CD4-positive, alpha-beta T cell treated with Interleukin-4 for 1 hour (primary cell): ENCODE results near the gene NFIX.
"Not testable (repeated sequence)": the region's sequence is repeated elsewhere in the genome, so short reads cannot be mapped to it uniquely, and the experiment has no call there.

Experiments used
- DNase-seq, 2 donors: peaks; one replicate each; pipeline ENCODE4 v3.0.0-alpha.2; 2020 to 2022

Gene NFIX

DNA sequence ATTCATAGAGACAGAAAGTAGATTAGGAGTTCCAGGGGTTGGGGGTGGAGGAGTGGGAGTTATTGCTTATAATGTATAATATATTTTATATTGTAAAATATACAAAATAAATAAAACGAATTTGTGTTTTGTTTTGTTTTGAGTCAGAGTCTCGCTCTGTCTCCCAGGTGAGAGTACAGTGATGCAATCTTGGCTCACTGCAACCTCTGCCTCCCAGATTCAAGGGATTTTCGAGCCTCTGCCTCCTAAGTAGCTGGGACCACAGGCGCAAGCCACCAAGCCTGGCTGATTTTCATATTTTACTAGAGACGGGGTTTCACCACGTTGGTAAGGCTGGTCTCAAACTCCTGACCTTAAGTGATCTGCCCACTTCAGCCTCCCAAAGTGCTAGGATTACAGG is 35.8 kb upstream of the NFIX start:
- no peak for DNase-seq

DNA sequence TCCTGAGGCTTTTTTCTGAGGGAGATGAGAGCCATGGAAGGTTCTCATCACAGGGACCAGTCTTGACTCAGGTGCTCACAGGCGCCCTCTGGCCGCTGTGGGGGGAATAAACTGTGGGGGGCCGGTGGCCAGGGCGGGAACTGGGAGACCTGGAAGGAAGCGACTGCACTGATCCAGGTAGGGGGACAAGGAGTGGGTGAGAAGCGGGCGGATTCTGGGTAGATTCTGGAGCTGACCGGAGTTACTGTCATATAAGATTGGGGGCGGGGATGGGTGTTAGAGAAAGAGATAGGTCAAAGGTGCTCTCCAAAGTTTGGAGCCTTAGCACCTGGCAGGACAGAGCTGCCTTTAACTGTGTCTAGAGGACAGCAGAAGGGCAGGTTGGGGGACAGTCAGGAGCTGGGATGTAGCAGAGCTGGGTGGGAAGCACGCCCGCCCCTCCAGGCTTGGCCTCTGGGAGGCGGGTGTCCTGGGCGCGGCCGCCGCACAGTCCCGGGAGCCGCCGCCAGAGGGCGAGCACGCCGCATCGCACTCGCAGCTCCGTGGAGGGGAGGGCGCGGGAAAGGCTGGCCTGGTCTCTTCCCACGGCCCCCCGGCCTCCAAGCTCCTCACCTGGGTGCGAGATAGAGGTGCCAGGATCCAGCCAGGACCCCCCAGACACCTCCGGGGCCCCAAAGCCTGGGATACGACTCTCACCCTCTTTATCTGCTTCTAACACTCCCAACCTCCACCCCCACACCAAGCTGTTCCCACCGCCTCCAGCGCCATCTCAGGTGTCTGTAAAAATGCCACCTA is 30.1 kb upstream of the NFIX start:
- peak; percentile 81 to 83 for DNase-seq

DNA sequence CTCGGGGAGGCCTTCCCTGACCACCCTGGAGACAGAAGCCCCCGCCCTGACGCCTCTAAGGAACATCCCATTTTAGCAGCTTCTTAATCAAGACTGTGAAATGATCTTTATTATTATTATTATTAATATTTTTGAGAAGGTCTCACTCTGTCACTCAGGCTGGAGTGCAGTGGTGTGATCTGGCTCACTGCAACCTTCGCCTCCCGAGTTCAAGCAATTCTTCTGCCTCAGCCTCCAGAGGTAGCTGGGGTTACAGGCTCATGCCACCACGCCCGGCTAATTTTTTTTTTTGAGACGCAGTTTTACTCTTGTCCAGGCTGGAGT is 29.5 kb upstream of the NFIX start:
- DNase-seq, result no peak

DNA sequence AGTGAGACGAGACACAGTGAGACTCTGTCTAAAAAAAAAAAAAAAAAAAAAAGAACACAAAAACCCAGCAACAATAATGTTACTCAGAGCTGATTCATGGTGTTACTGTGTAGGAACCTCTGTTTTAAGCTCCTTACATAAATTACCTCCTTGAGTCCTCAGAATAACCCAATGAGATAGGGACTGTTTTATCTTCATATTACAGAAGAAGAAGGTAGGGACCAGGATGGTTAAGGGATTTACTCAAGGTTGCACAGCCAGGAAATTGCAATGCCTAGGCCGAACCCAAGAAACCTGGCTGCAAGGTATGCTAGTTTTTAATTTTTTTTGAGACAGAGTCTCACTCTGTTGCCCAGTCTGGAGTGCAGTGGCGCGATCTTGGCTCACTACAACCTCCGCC is 27.4 kb upstream of the NFIX start:
- DNase-seq, result no peak

DNA sequence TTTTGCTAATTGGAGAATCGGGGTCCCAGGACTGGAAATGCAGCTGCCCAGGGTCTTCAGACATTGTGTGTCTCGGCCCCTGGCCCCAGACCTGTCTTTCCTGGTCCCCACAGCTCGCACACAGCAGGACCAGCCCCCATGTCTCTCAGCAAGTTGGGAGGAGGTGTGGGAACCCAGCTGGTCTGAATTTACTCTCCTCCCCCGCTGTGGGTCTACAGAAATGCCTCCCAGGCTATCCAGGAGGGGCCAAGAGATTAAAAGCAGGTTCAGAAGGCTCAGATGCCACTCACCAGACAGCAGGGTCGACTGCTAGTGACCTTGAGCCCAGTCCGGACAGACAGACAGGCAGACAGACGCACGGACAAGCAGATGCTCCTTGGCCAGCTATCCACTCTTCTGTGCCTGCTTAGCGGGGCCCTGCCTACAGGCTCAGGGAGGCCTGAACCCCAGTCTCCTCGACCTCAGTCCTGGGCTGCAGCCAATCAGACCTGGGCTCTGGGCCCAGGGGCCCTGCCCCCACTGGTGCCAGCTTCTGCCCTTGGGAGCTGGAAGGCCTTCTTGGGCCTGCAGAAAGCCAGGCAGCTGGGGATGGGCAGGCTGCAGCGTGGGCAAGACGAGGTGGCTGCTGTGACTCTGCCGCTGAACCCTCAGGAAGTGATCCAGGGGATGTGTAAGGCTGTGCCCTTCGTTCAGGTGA is 25.8 kb upstream of the NFIX start, which contains the start of gene DAND5:
TSS of gene DAND5 (plus strand) at position 285 of the 697 bp plus-strand sequence. CDS start at position 370, 85 bp downstream.
- DNase-seq, result no peak

DNA sequence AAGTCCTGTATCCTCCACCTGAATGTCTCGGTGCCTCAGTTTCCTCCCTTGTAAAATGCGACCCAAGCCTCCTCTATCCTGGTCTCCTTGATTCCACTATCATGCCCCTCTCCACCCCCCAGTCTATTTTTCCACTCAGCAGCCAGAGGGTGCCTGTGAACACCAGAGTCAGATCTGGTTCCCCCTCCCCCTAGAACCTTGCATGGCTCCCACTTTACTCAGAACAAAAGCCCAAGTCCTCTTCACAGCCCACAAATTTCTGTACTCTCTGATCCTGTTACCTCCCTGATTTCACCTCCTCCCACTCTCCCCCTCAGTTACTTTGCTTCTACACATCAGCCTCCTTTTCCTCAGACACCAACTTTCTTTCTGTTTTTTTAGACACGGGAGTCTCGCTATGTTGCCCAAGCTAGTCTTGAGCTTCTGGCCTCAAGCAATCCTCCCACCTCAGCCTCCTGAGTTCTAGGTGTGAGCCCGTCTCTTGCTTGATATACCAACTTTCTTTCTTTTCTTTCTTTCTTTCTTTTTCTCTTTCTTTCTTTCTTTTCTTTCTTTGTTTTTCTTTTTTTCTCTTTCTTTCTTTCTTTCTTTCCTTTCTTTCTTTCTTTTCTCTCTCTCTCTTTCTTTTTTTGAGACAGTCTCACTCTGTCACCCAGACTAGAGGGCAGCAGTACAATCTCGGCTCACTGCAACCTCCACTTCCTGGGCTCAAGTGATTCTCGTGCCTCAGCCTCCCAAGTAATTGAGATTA is 25.0 kb upstream of the NFIX start:
- no peak for DNase-seq

DNA sequence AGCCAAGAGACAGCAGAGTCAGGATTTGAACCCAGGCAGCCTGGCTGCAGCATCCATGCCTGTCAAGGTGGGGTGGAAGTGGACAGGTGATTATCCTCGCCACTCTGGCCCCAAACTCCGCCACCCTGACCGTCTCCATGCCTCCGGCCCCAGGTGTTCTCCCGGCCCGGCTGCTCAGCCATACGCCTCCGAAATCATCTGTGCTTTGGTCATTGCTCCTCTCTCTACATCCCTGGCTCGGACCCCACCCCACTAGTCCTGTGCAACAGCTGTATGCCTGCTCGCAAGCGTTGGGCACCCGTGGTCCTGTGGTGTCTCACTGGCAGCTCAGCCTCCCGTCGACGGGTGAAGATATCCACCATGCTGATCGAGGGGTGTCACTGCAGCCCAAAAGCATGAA is 22.0 kb upstream of the NFIX start:
- no peak for DNase-seq

DNA sequence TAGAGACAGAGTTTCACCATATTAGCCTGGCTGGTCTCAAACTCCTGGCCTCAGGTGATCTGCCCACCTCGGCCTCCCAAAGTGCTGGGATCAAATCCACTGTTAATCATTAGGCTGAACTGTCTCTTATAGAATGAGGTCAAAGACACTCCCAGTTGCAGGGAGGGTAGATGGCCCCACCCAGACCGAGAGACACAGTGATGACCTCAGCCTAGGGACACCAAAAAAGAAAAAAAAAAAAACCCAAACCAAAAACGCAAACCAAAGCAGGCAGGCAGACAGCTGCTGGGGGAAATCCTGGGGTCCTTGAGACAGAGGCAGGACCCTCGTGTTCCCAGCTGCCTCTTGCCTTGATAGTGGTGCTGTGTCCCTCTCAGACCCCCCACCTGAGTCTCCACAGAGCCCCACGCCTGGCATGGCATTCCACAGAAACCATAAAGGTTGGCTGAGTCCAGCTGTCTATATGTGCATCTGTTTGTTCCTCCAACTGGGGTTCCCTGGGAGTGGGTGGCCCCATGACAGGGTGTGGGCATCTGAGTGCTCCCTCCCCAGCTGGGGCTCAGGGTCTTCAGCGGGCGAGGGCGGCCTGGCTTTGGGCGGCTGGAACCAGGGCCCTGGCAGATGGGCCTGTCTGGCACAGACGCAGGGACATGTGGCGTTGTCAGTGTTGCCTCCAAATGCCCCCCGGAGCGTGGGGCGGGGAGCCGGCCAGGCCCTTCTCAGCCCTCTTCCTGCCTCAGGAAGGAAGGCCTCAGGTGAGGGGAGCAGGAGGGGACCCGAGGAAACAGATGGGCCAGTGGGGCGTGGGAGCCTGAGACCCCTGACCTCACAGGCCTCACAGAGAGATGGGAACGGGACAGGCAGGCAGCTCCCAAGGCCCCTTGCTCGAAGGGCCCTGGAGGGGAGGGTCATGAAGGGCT is 20.7 kb upstream of the NFIX start:
- DNase-seq, result no peak

DNA sequence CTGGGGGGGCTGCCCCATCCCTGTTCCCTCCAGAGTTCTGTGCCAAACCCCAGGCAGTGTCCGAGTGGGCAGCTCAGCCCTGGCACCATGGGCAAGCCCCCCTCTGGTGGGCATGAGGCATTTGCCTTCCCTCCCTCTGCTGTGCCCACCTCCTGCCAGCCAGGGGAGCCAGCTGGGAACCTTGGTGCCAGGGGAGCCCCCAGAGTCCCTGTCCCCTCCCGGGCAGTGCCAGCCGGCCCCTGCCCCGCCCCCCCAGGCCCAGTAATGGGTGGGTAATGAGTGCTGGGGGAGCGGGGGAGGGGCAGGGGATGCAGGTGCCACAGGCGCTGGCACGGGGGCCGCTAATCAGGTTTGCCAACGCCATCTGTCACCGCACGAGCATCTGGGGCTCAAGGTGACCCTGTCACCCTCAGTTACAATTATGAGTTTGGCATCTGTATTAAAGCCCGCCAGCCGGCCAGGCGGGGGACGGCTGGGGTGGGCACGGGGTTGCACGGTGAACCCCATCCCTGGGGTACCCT is 20.0 kb upstream of the NFIX start:
- no peak for DNase-seq

DNA sequence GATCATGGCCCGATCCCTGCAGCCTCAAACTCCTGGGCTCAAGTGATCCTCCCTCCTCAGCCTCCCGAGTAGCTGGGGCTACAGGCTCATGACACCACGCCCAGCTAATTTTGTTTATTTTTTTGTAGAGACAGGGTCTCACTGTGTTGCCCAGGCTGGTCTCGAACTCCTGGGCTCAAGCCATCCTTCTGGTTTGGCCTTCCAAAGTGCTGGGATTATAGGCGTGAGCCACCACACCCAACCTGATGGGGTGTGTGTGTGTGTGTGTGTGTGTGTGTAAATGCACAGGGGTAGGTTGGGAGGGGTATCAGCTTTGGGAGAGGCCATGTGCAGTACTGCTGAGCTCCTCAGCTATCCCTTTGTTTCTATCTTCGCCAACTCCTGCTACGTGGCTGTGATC is 19.2 kb upstream of the NFIX start:
- DNase-seq, result not testable (repeated sequence)

DNA sequence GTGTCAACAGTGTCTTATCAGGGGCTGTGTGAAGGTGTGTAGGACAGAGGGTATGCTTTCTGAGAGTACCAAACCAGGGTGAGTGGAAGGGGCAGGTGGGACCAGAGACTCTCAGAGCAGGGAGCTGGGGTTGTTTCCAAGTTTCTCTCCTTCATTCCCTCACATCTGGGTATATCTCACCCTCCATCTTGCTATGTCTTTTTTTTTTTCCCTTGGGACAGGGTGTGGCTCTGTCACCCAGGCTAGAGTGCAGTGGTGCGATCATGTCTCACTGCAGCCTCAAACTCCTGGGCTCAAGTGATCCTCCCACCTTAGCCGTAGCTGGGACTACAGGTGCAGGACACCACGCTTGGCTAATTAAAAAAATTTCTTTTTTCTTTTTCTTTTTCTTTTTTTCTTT is 15.3 kb upstream of the NFIX start:
- DNase-seq, result no peak

DNA sequence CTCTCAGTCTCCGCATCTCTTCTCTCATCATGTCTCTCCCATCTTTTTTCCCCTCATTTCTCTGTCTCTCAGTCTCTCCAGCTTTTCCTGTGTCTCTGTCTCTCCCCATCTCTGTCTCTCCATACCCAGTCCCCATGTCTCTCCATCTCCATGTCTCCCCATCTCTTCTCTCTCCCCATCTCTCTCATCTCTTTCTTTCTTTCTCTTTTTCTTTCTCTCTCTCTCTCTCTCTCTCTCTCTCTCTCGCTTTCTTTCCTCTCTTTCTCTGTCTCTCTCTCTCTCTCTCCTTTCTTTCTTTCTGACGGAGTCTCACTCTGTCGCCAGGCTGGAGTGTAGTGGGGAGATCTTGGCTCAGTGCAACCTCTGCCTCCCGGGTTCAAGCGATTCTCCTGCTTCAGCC is 12.6 kb upstream of the NFIX start:
- DNase-seq, result no peak

DNA sequence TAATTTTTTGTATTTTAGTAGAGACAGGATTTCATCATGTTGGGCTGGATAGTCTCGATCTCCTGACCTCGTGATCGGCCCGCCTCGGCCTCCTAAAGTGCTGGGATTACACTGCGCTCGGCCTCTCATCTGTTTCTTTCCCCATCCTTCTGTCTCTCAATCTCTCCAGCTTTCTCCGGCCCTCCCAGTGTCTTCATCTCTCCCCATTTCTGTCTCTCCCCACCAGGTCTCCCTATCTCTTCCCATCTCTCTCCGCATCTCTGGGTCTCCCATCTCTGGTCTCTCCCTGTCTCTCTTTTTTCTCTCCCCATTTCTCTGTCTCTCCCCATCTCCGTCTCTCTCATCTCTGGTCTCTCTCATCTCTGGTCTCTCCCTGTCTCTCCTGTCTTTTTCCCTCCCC is 12.2 kb upstream of the NFIX start:
- DNase-seq, result no peak

DNA sequence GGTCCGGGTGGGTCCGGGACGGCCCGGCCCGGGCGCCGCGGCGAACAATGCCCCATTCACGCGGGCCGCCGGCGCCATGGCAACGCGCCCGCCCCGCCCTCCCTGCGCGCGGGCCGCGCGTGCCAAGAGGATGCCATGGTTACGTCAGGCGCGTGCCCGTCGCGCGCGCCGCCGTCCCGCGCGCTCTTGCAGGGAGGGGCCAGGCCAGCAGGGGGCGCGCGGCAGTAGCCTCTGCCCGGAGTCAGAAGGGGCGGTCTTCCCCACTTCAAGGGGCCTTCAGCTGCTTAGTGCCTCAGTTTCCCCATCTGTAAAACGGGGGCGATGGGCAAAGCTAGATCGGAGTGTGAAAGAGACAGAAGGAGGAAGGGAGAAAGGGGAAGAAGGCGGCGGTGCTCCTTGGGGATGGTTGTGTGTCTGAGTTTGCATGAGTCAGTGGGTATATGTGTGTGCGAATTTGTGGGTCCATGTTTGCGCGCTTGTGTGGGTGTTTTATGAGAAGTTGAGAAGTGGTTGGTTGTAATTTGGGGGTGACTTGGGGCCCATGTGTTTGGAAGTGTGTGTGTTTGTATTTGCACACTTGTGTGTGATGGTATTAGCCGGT is 11.6 kb upstream of the NFIX start:
- peak; percentile 84 to 86 for DNase-seq

DNA sequence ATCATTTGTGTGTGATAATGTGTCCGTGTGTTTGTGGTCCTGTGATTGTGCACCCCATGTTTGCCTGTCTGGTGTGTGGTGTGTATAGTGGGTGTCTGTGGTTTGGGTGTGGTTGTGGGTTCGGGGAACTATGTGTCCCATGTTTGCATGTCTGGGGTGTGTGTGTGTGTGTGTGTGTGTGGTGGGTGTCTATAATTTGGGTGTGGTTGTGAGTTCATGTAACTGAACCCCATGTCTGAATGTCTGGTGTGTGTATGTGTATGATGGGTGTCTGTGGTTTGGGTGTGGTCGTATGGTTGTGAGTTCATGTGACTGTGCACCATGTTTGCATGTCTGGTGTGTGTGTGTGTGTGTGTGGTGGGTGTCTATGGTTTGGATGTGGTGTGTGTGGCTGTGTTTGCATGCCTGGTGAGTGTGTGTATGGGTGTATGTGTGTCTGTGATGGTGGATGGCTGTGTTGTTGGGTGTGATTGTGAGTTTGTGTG is 11.1 kb upstream of the NFIX start:
- DNase-seq, result peak; percentile 19 to 37

DNA sequence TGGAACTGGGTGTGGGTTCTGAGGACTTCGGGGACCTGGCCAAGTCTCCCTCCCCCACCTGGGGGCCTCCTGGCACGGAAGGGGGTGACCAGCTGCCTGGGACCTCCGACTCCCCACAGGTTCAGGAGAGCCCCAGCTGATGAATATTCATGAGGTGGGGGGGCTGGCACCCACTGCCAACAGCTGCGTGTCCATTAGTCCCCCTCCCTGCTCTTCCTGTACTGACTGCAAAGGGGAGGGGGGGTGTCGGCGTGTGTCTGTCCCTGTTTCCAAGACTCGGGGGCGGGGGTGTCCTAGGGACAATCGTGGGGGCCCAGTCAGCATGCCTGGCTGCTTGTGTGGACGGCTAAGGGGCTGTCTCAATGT is 10.6 kb upstream of the NFIX start:
- no peak for DNase-seq

DNA sequence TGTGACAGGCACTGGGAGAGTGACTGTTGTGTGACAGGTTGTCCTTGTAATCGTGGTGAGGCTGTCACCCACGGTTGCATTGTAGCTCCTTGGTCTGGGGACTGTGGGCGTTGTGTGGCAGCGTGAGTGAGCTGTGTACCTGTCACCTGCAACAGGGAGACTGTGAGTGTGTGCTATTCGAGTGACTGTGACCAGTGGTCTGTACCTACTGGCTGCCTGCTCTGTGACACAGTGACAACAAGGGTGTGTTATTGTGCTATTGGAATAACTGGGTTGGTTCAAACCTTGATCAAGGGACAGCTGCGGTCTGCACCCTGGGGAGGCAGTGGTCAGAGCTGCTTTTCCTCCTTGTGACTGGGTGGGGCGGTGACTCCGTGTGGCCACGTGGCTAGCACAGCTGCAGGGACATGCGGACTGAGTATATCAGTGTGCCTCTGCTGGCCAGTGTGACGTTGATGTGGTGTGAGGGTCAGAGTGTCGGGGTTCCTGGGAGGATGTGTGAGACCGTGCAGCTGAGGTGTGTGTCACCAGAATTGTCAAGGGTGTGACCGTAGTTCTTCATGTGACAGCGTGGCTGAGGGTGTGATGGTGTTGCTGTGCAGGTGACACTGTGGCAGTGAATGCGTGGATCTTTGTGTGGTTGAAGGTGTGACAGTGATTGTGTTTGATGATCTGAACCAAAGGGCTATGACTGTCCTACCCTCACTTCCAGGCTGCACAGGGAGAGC is 10.1 kb upstream of the NFIX start:
- peak; percentile 40 to 60 for DNase-seq

DNA sequence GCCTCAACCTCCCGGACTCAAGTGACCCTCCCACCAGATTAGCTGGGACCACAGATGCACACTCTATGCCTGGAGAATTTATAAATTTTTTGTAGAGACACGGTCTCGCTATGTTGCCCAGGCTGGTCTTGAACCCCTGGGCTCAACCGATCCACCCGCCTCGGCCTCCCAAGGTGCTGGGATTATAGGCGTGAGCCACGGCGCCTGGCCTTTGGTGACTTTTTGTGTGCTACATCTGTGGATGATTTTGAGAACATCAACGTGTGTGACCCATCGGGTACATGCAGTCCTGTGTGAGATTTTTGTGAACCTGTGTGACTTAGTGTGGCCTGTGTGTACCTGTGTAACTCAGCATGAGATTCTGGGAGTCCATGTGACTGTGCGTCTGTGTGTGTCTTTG is 8.5 kb upstream of the NFIX start:
- no peak for DNase-seq

DNA sequence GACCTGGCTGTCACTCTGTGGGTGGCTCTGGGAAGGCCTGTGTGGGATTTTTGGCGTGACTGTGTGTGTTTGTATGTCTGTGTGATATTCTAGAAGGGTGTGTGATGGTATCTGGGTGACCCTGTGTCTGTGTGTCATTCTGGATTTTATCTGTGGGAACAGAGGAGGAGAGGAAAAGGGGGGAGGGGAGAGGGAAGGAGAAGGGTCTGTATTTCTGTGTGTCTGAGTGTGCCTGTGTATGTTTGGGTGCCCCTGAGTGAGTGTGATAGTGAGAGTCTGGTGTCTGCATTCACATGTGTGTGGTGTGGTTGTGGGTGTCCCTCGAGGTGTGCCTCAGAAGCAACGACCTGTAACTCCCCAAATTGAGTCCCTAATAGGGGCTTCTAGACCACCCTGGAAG is 8.1 kb upstream of the NFIX start:
- no peak for DNase-seq

DNA sequence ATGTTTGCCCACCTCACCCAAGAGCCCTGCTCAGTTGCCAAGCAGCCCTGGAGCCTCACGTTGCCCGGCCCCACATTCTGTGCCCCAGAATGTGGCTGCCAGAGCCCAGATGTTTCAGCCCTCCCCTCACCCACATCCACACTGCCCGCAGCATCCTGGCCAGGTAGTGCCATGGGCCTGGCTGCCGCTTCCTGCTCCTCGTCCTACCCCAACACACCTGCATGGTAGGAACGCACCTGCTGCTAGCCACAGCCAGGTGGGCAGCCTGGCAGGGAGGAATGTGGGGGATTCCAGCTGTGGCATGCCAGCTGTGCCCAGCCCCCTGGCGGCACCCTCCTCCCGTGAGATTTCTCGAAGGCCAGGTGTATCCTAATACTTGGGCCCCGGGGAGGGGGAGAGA is 7.5 kb upstream of the NFIX start:
- no peak for DNase-seq

DNA sequence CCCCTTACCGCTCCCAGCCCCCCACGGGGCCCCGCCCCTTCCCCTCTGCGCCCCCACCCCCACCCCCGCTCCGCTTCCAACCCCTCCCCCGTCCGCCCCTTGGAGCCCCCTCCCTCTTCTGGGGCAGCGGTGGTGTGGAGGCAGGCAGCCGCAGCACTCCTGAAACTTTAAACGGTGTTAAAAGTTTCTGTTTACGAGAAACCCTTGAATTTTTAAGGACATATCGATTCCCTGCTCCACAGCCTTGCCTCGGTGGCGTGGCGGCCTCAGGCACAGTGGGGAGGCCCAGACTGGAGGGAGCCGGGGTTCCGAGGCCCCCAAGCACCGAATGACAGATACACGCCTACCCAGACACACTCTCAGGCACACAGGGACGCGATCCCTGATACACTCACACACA is 4.8 kb upstream of the NFIX start:
- no peak for DNase-seq
